Measurements from ENCODE around the gene AUTS2.

GRCh38 chr7:70457883-70458680, 859.8 kb downstream of the AUTS2 start:
- TF ChIP-seq CTCF (IDR thresholded peaks at IDR 0.05; ENCODE audit: low read length) (no peak), EZH2 (IDR thresholded peaks at IDR 0.05; ENCODE audit: borderline replicate concordance, low read length) (no peak)

Data from OCI-LY1 (cell line).